PC-9 (cell line): ENCODE results near the gene NKX6-2. TPM values are rescaled to one million over a fixed set of nuclear protein-coding genes. Genes with fewer than 3 reads are reported as not detected.
"Not testable (repeated sequence)": the region's sequence is repeated elsewhere in the genome, so short reads cannot be mapped to it uniquely, and the experiment has no call there.

Experiments used
- BruUV-seq: library from RNA; stranded (reverse); fragments of 400-500 nt; replicated peaks from 2 replicates; lab custom pipeline; 2021; lab: Mats Ljungman, UMichigan
- CTCF ChIA-PET: fragments of 300-600 bp; sonication (Branson Sonifier 250); formaldehyde crosslinking; loops from one replicate; lab custom pipeline; 2022; ENCODE audit warnings: antibody characterized with exemption; lab: Charles Lee
- POLR2A ChIA-PET: fragments of 300-600 bp; sonication (Branson Sonifier 250); formaldehyde crosslinking; loops from one replicate; lab custom pipeline; 2022; ENCODE audit warnings: antibody characterized with exemption; ENCODE audit not compliant: unreplicated experiment; lab: Charles Lee
- DNase-seq, 2 experiments: peaks; one replicate each; pipeline versions ENCODE4 v3.0.0 to v3.0.0-alpha.2; 2015 to 2022; ENCODE audit warnings: mixed read lengths in 1 of 2
- H2AFZ ChIP-seq: fragments of 200-600 bp; sonication (generic); 2 replicates; pipeline ENCODE4 v1.8.1; 2017; ENCODE audit warnings: antibody characterized with exemption
- H3F3A ChIP-seq: fragments of 200-600 bp; sonication (generic); 2 replicates; pipeline ENCODE4 v1.8.1; 2017; ENCODE audit warnings: antibody characterized with exemption, mild to moderate bottlenecking, low read depth; ENCODE audit not compliant: insufficient read depth
- H3K27ac ChIP-seq: fragments of 200-600 bp; sonication (generic); 2 replicates; pipeline ENCODE4 v1.6.1; 2016; ENCODE audit warnings: mixed run types
- H3K27me3 ChIP-seq: fragments of 200-600 bp; sonication (generic); 2 replicates; pipeline ENCODE4 v1.6.1; 2016; ENCODE audit warnings: low read depth, mixed run types; ENCODE audit not compliant: insufficient read depth
- H3K36me3 ChIP-seq: fragments of 200-600 bp; sonication (generic); 2 replicates; pipeline ENCODE4 v1.6.1; 2016; ENCODE audit warnings: low read depth, mixed run types
- H3K4me1 ChIP-seq: fragments of 200-600 bp; sonication (generic); replicated peaks from 2 replicates; pipeline ENCODE4 v1.6.1; 2016; ENCODE audit warnings: mixed run types; ENCODE audit not compliant: insufficient read depth
- H3K4me2 ChIP-seq: fragments of 200-600 bp; sonication (generic); 2 replicates; pipeline ENCODE4 v1.6.1; 2017; ENCODE audit warnings: mixed run types
- H3K4me3 ChIP-seq: fragments of 200-600 bp; sonication (generic); 2 replicates; pipeline ENCODE4 v1.6.1; 2016; ENCODE audit warnings: mixed run types
- H3K79me2 ChIP-seq: fragments of 200-600 bp; sonication (generic); 2 replicates; pipeline ENCODE4 v1.6.1; 2017; ENCODE audit warnings: low read depth, mixed run types
- H3K9me2 ChIP-seq: fragments of 200-600 bp; sonication (generic); 2 replicates; pipeline ENCODE4 v1.8.1; 2017; ENCODE audit warnings: mild to moderate bottlenecking; ENCODE audit not compliant: insufficient read depth
- H3K9me3 ChIP-seq: fragments of 200-600 bp; sonication (generic); 2 replicates; pipeline ENCODE4 v1.8.1; 2016; ENCODE audit warnings: low read depth; ENCODE audit not compliant: insufficient read depth
- H4K20me1 ChIP-seq: fragments of 200-600 bp; sonication (generic); 2 replicates; pipeline ENCODE4 v1.8.1; 2017; ENCODE audit not compliant: insufficient read depth
- EZH2 ChIP-seq: fragments of 200-600 bp; sonication (generic); IDR thresholded peaks from 2 replicates; pipeline ENCODE4 v1.8.0; 2017; ENCODE audit warnings: antibody characterized with exemption, low read depth
- intact Hi-C: fragments of 100-400 bp; cut with micrococcal nuclease; formaldehyde crosslinking; loops from one replicate; pipeline ENCODE4 v1.10.0; 2022; ENCODE audit not compliant: unreplicated experiment
- total RNA-seq: library from RNA; stranded (reverse); gene quantifications from 2 replicates; pipeline ENCODE4 v1.2.3, GENCODE V29; 2021
- TF ChIP-seq, protein P1 (sequence below): fragments of 200-600 bp; sonication (generic); conservative IDR thresholded peaks from 2 replicates; pipeline ENCODE4 v1.6.1; 2017; ENCODE audit warnings: mixed run types, antibody characterized with exemption, mild to moderate bottlenecking, moderate library complexity

The NKX6-2 gene
- total RNA-seq, 1 experiment from 2014 or later: not detected

DNA sequence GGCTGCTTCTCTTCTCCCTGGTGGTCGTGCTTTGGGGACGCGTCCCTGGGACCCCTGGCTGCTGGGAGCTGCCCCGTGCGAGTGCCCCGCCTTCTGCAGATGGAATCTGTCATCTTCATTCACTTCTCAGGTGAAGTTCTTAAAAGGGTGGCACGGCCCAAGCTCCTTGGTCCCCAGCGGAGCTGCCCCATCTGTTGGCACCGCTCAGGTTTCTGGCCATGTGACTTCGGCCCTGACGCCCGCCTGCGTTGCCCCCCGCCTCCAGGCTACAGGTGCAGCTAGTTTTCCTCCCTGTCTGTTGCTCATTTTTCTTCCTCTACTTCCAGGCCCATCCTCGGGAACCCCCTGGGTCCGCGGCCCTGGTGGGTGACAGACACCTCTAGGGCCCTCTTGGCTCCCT lies 6.8 kb upstream of the NKX6-2 start:
- CTCF ChIA-PET: no interaction called here
- BruUV-seq: no TSS peak

DNA sequence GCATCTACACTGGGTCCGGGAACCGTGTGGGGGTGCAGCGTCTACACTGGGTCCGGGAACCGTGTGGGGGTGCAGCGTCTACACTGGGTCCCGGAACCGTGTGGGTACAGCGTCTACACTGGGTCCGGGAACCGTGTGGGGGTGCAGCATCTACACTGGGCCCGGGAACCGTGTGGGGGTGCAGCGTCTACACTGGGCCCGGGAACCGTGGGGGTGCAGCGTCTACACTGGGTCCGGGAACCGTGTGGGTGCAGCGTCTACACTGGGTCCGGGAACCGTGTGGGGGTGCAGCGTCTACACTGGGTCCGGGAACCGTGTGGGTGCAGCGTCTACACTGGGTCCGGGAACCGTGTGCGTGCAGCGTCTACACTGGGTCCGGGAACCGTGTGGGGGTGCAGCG lies 6.2 kb upstream of the NKX6-2 start:
- H3K27me3 ChIP-seq: not testable (repeated sequence)

More for the DNA sequence above, 6.8 kb upstream of the NKX6-2 start:
- Histone ChIP-seq H3K9me2 (no peaks in the 10 kb centered on the region), H3K27ac (no peak overlapping the region), H3K4me2 (no peak overlapping the region), H3K9me3 (no peaks in the 10 kb centered on the region), H2AFZ (no peak overlapping the region), H3K36me3 (no peaks in the 10 kb centered on the region), H3K27me3 (no peaks in the 10 kb centered on the region), H3K79me2 (no peaks in the 10 kb centered on the region), H3F3A (no peaks in the 10 kb centered on the region), H3K4me1 (no peaks in the 10 kb centered on the region), H4K20me1 (no peaks in the 10 kb centered on the region), H3K4me3 (no peak overlapping the region)
- TF ChIP-seq, protein P1, sequence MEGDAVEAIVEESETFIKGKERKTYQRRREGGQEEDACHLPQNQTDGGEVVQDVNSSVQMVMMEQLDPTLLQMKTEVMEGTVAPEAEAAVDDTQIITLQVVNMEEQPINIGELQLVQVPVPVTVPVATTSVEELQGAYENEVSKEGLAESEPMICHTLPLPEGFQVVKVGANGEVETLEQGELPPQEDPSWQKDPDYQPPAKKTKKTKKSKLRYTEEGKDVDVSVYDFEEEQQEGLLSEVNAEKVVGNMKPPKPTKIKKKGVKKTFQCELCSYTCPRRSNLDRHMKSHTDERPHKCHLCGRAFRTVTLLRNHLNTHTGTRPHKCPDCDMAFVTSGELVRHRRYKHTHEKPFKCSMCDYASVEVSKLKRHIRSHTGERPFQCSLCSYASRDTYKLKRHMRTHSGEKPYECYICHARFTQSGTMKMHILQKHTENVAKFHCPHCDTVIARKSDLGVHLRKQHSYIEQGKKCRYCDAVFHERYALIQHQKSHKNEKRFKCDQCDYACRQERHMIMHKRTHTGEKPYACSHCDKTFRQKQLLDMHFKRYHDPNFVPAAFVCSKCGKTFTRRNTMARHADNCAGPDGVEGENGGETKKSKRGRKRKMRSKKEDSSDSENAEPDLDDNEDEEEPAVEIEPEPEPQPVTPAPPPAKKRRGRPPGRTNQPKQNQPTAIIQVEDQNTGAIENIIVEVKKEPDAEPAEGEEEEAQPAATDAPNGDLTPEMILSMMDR: no peak
- TF ChIP-seq EZH2: no peak
- intact Hi-C loops: no loop called here
- POLR2A ChIA-PET: no interaction called here
- DNase-seq: no peak

DNA sequence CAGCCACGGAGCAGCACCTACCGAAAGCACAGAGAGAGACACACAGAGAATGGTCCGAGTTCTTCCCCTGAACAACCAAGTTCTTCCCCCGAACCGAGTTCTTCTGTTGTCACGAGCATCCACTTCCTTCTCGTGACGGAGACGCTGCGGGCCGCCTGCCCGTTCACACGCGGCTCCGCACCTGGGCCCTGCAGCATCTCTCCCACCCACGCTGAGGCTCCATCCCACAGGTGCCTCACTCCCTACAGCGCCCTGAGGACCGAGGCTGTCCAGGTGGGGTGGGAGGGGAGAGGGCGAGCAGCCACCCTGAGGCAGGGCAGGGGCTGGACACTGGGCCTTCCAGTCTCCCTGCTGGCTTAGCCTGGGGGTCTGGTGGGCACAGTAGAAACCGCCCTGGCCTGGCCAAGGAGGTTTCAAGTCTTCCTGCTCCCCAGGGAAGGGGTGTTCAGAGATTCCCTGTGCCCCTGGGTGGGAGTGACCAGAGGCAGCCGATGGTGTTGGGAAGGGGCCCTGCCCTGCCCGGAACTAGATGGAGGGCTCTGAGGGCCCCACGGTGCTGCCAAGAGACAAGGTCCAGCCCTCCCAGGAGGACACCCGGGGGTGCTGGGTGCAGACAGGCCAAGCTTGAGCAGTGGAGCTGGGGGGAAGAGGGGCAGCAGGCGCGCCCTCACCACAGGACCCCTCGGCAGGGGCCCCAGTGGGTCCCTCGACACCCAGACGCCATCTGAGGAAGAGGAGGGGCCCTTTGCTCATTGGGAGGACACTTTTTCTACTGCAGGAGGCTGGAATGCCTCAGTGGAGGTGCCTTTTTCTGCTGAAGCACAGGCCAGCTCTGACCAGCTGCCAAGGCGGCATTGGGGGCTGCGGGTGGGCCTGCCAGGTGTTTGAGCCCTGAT lies 5.2 kb upstream of the NKX6-2 start:
- Histone ChIP-seq H3K4me3 (no peak overlapping the region), H3K27me3 (no peaks in the 10 kb centered on the region), H3K4me2 (no peak overlapping the region), H3K36me3 (no peaks in the 10 kb centered on the region), H4K20me1 (no peaks in the 10 kb centered on the region), H2AFZ (no peak overlapping the region), H3K27ac (no peak overlapping the region), H3K79me2 (no peaks in the 10 kb centered on the region), H3K4me1 (no peaks in the 10 kb centered on the region), H3K9me2 (no peaks in the 10 kb centered on the region), H3K9me3 (no peaks in the 10 kb centered on the region), H3F3A (no peaks in the 10 kb centered on the region)
- ChIA-PET POLR2A (no interaction called here), CTCF (no interaction called here)
- no peak for DNase-seq
- no TSS peak for BruUV-seq
- intact Hi-C loops: no loop called here
- TF ChIP-seq, protein P1: no peak
- no peak for TF ChIP-seq EZH2

More for the DNA sequence above, 6.2 kb upstream of the NKX6-2 start:
- H3K36me3 ChIP-seq, DNase-seq, H4K20me1 ChIP-seq, H2AFZ ChIP-seq, CTCF ChIA-PET, H3F3A ChIP-seq, H3K9me2 ChIP-seq, H3K27ac ChIP-seq, H3K4me3 ChIP-seq, intact Hi-C loops, H3K79me2 ChIP-seq, H3K4me2 ChIP-seq, POLR2A ChIA-PET, BruUV-seq, H3K9me3 ChIP-seq, H3K4me1 ChIP-seq: not testable (repeated sequence)
